Measurements from ENCODE around the gene FETUB.
A peak's percentile ranks its signal among the peaks of the same experiment; 100 is the strongest.
"Not testable (repeated sequence)": the region's sequence is repeated elsewhere in the genome, so short reads cannot be mapped to it uniquely, and the experiment has no call there.

The FETUB gene

GRCh38 chr3:186613637-186614265 lies 26.4 kb upstream of the FETUB start:
- DNase-seq (ENCODE audit: low read depth), result no peak

GRCh38 chr3:186614266-186614596 lies 26.0 kb upstream of the FETUB start:
- no peak for DNase-seq (ENCODE audit: low read depth)

- peak; percentile 31 for DNase-seq (ENCODE audit: low read depth)
These were observed 25.4 kb upstream of the FETUB start for GRCh38 chr3:186614597-186615483.

- DNase-seq (ENCODE audit: low read depth), result no peak
These were observed 23.9 kb upstream of the FETUB start for GRCh38 chr3:186616299-186616617.

- DNase-seq (ENCODE audit: low read depth), result peak; percentile 66
These were observed 22.9 kb upstream of the FETUB start for GRCh38 chr3:186617036-186617946.

DNA sequence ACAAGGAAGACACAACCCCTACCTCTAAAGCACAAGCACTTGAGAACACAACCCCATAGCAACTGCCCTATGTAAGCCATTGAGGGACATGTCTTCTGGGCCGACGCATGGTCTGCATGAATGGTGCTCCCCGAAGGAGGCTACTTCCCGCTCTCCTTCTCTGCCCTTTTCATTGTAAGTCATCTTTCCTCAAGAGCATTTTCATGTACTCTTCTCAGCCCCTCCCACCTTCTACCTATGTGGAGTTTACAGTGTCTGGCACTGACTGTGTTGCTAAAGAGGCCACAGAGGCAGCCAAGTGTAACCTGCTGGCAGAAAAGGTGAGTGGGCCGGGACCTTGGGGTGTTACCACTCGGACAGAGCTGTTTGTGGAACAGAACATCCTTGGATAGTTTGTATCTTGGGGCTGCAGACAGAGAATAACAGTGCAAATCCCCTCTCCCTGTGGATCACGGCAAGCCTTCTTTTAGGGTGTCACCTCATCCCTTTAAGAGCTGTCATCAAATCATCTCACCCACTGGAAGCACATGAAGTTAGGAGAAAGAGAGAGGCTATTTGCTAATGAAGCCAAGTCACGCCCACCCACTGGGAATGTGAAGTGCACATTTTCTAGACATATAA lies 21.8 kb upstream of the FETUB start:
- no peak for DNase-seq (ENCODE audit: low read depth)

- no peak for DNase-seq (ENCODE audit: low read depth)
These were observed 20.4 kb upstream of the FETUB start for GRCh38 chr3:186619787-186620212.

GRCh38 chr3:186620213-186621092 lies 19.7 kb upstream of the FETUB start:
- DNase-seq (ENCODE audit: low read depth), result no peak

DNA sequence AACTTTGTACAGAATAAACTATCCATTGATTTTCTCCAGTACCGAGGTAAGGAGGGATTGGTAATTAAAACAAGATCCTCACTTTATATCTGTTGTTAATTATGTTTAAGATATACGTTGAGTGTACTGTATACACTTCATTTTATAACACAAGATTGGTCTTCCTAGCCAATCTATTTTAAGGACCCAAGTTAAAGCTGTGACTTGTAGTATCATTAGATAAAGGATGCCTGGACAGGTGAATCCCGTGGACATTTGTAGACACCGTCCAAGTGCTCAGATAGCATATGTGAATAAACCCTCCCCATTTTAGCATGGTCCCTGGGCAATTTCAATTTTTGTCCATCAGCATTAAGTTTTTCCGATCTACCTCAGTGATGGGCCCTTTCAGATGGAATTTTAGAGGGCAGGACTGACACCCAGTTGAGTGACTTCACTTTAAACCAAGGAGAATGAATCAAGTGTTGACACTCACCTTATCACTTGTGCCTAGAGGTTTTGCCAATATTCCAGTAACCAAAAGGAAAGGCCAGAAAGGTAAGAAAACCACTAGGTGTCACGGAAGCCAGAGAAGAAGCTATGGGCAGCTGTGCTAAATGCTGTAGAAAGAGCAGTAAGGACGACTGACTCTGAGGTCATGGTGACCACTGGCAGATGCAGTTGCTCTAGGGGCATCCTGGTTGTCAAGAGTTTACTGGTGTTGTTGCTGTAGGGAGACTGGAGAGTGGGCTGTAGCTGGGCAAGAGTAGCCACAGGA lies 18.1 kb upstream of the FETUB start:
- no peak for DNase-seq (ENCODE audit: low read depth)

- DNase-seq (ENCODE audit: low read depth), result no peak
These were observed 17.4 kb upstream of the FETUB start for GRCh38 chr3:186622651-186623310.

DNA sequence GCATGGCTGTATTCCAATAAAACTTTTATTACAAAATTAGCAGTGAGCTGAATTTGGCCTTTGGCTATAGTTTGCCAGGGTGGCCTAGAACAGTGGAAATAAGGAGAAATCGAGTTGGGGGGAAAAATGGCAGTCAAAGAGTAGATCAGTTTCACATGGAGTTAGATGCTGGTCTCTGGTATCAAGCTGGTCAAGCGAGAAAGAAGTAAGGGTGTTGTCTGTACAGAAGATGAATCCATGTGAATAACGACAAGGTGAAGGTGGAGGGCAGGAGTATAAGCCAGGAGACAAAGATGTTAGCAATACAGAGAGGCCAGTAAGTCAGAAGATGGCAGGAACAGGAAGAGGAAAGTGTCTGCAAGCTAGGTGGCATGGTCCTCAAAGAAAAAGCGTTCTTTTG lies 15.6 kb upstream of the FETUB start:
- DNase-seq (ENCODE audit: low read depth), result no peak

- DNase-seq (ENCODE audit: low read depth), result no peak
These were observed 14.6 kb upstream of the FETUB start for GRCh38 chr3:186625600-186626042.

DNA sequence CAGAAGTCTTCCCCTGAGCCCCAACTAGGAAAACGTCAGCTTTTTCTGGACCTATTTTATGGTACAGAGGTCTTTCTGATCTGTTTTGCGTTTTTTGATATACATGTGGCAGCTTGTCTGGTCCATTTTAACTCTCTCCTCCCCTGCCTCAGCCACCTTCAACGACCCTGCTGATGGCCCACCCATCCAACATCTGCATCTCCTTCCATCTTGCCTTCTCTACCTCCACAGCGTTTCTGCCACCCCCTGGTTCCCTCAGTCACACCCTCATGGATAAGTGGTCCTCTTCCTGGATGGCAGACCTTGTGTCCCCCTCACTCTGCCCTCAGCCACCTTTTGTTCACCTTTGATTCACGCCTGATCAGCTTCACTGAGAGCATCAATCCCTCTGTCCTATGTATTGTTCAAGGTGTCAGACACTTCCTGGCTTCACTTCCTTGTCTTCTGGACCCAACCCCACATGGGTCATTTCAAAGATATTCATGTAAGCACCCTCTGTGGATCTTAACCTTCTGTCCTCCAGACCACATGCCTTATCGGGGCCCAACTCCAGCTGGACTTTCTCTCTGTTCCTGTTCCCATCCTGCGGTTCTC lies 13.8 kb upstream of the FETUB start:
- no peak for DNase-seq (ENCODE audit: low read depth)

DNA sequence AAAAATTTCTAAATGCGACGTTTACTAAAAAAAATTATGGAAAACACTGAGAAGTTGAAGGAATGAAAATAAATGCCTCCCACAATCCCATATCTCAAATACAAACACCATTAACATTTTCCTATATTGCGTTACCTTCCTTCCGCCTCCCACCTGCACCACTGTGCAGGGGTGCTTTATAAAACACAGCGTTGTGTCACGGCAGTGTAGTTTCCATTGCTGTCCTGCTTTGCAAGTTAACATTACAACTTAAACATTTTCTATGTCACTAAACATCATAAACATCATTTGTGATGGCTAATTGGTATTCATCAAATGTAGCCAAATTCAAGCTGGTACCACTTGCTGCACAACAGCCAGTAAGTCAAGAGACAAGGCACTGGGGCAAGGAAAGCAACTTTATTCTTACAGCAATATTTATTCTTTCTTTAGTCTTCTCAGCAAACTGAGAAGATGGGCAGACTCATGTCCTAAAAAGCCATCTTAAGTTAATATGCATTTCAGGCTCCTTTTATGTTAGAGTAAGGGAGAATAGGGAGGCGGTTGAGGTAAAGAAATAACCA lies 12.3 kb upstream of the FETUB start:
- DNase-seq (ENCODE audit: low read depth), result no peak

DNA sequence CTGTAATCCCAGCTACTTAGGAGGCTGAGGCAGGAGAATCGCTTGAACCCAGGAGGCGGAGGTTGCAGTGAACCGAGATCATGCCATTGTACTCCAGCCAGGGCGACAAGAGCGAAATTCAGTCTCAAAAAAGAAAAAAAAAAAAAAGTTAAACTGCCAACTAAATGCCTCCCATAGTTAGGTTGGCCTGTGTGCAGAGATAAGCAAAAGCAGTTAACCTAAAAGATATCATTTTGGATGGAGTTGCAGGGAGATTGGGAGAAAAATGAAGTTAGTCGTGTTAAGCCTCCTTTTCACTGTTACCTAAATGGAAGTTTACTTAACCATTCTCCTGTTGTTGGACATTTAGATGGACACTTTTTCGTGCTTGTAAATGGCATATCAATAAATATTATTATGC lies 11.4 kb upstream of the FETUB start:
- no peak for DNase-seq (ENCODE audit: low read depth)

DNA sequence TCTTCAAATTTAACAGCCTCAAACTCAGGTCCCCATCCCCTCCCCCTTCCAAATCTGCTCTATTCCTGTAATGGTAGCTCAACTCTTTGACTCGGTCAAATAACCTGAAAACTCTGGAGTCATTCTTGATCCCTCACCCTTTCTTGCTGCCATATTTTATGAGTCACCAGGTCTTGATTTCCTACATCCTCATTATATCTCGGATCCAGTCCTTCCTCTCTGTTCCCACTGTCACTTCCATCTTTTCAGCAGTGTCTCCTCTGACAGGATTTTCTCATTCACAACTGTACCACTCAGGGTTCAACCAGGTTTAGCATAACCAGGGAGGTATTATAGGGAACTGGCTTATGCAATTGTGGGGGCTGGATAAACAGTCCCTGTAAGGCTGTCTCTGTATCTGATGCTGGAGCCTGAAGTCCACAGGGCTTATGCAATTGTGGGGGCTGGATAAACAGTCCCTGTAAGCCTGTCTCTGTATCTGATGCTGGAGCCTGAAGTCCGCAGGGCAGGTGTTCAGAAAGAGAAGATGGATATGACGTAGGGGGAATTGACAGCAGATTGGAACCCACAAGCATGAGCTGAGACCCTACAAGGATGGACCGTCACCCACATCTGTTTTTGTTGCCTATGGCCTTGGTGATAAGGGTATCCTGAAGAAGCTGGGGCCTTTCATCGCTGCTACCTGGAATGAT lies 9.1 kb upstream of the FETUB start:
- DNase-seq (ENCODE audit: low read depth), result no peak

DNA sequence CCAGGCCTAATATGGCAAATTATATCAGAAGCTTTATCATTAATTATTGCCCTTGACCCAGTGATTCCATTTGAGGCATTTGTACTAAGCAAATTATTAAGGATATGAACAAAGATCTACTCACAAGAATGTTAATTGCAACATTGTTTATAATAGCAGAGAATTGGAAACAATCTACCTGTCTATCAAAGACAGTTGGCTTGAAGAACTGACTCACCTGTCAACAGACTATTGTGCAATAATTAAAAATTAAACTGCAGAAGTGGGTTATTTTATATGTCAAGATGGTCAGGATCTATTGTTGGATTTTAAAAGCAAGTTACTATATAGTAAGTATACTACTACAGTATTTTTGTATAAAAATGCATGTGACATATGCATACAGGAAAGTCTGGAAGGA lies 6.7 kb upstream of the FETUB start:
- DNase-seq (ENCODE audit: low read depth), result no peak

DNA sequence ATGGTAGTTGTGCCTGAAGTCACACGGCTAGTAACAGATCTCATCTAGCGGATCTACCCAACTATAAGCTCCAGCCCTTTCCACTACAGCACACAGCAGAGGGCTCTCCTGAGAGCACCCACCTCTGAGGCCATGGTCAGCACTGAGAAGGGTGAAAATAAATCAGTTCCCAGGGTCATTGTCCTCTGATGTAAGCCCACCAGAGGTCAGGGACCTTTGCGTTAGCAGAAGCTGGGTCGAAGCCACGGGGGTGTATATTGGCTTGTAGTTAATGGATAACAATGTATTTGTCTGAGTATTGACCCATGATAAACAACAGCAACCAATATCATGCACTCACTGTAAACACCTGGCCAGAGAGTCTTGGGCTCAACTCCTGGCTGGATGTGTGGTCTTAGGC lies 6.0 kb upstream of the FETUB start:
- not testable (repeated sequence) for DNase-seq (ENCODE audit: low read depth)

- no peak for DNase-seq (ENCODE audit: low read depth)
These were observed 4.7 kb upstream of the FETUB start for GRCh38 chr3:186635532-186635931.

All from T-helper 22 cell (primary cell).